Measurements from ENCODE around the gene PIK3R2.

The PIK3R2 gene

GRCh38 chr19:18198374-18198773 lies 45.4 kb downstream of the PIK3R2 start:
- no peak overlapping the region for H3K4me3 ChIP-seq (ENCODE audit: low read depth, low read length)
- no peak for DNase-seq (ENCODE audit: low read depth)
- TF ChIP-seq, protein P1, sequence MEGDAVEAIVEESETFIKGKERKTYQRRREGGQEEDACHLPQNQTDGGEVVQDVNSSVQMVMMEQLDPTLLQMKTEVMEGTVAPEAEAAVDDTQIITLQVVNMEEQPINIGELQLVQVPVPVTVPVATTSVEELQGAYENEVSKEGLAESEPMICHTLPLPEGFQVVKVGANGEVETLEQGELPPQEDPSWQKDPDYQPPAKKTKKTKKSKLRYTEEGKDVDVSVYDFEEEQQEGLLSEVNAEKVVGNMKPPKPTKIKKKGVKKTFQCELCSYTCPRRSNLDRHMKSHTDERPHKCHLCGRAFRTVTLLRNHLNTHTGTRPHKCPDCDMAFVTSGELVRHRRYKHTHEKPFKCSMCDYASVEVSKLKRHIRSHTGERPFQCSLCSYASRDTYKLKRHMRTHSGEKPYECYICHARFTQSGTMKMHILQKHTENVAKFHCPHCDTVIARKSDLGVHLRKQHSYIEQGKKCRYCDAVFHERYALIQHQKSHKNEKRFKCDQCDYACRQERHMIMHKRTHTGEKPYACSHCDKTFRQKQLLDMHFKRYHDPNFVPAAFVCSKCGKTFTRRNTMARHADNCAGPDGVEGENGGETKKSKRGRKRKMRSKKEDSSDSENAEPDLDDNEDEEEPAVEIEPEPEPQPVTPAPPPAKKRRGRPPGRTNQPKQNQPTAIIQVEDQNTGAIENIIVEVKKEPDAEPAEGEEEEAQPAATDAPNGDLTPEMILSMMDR (conservative IDR thresholded peaks at IDR 0.05; ENCODE audit: low read depth, low read length), result no peak

- no peak for DNase-seq (ENCODE audit: low read depth)
- TF ChIP-seq, protein P1 (conservative IDR thresholded peaks at IDR 0.05; ENCODE audit: low read depth, low read length), result no peak
- H3K4me3 ChIP-seq (ENCODE audit: low read depth, low read length), result no peak overlapping the region
Observed at GRCh38 chr19:18202397-18202777, 49.4 kb downstream of the PIK3R2 start.

- peak overlapping the region; percentile 84 for H3K4me3 ChIP-seq (ENCODE audit: low read depth, low read length)
- TF ChIP-seq, protein P1 (conservative IDR thresholded peaks at IDR 0.05; ENCODE audit: low read depth, low read length), result peak; percentile 50
- DNase-seq (ENCODE audit: low read depth), result no peak
Observed at GRCh38 chr19:18202778-18203407, 49.9 kb downstream of the PIK3R2 start.

DNA sequence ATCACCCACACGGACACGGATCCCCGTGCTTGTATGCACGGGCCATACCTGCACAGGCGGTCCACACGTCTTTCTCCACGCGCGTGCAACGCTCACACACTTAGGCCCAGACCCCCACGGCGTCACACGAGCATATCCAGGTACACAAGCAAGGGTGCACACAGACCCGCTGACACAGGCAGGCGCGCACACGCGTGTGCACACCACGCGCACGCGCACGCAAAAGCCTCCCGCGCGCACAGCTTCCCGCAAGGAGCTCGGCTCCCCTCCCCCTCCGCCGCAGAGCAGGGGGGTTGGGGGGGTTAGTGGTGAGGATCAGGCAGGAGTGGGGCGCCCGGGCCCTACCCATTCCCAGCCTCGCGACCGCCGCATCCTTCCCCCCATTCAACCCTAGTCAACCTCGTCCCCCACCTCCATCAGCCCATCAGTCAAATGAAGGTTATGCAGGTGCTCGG lies 50.5 kb downstream of the PIK3R2 start:
- no peak for DNase-seq (ENCODE audit: low read depth)
- H3K4me3 ChIP-seq (ENCODE audit: low read depth, low read length), result peak overlapping the region; percentile 84
- TF ChIP-seq, protein P1 (conservative IDR thresholded peaks at IDR 0.05; ENCODE audit: low read depth, low read length), result no peak

DNA sequence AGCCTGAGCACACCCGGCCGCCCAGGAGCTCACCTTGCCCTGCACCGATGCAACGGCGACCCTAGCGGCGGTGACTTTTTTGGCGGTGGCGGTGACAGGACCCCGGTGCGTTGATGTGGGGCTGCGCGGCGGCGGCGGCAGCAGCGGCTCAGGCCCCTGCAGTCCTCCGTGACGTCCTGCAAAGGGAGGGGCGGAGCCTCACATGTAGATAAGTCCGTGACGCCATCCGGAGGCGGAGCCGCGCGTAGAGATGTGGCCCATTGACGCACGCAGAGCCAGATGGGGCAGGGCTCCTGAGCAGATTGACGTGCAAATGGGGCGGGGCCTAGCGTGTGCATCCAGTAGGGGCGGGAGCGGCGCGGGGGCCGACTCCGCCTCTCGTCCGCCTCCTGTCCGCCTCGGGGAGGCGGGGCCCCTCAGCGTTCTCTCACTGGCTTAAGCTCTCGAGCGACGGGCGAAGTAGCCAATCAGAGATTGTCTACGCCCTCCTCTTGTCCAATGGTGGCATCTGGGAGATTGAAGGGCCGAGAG lies 51.0 kb downstream of the PIK3R2 start, which contains the start of gene RAB3A:
TSS of gene RAB3A (minus strand) at position 180 of the 531 bp plus-strand sequence. CDS start 1,302 bp downstream, outside the sequence.
- TF ChIP-seq, protein P1 (conservative IDR thresholded peaks at IDR 0.05; ENCODE audit: low read depth, low read length), result no peak
- peak; percentile 100 for DNase-seq (ENCODE audit: low read depth)
- H3K4me3 ChIP-seq (ENCODE audit: low read depth, low read length), result peak within 1 kb of the TSS; percentile 84

DNA sequence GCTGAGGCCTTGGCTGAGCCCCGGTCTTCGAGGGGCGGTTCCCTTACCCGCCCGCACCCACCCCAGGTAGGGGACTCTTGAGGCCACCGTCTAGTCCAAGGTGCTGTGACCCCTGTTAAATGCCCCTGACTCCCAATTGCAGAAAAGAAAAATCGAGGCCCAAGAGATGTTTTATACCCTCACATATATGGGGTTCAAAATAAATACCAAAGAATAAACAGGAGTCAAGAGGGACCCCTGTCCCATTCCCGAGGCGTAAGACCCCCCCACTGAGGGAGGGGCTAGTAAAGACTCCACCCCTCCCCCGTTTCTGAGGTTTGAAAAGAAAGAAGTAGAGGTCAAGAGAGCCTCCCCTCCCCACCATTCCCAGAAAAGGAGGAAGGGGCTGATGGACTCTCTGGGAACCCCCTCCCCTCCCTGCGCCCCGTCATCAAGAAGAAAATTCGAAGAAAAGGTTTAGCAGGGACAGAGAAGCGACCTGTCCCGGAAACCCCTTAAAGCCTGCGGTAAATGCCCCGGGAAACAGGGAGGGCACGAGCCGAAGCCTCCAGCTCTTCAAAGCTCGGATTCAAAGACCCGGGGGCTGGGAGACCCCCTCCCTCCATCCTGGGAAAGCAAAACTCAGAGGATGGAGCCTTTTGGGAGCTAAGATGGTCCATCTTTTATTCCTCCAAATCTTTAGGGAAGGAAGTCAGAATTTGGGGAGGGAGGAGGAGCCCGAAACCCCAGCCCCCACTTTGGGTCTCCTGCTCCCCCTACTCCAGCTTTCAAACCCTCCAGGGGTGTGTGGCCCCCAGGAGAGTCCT lies 51.6 kb downstream of the PIK3R2 start:
- TF ChIP-seq, protein P1 (conservative IDR thresholded peaks at IDR 0.05; ENCODE audit: low read depth, low read length), result no peak
- H3K4me3 ChIP-seq (ENCODE audit: low read depth, low read length), result peak overlapping the region; percentile 68
- DNase-seq (ENCODE audit: low read depth), result no peak
